HG03064 (cell line): Measurements from ENCODE around the gene FYN.

Source experiments
- ATAC-seq: cut with Tn5 transposase; IDR thresholded peaks from one replicate; pipeline ENCODE4 v1.9.1; 2021; ENCODE audit warnings: low read depth; ENCODE audit not compliant: unreplicated experiment

FYN gene

GRCh38 chr6:111884068-111884467 is 10.8 kb upstream of the FYN start:
- no peak for ATAC-seq

GRCh38 chr6:111880181-111880888 is 7.1 kb upstream of the FYN start:
- ATAC-seq, result no peak

GRCh38 chr6:111875741-111876140 is 2.5 kb upstream of the FYN start:
- no peak for ATAC-seq

GRCh38 chr6:111874025-111874415 is 768 bp upstream of the FYN start:
- ATAC-seq, result no peak

- ATAC-seq, result peak; percentile 22
Measured at GRCh38 chr6:111872401-111873177, 663 bp downstream of the FYN start.

- ATAC-seq, result no peak
Measured at GRCh38 chr6:111871725-111872400, 1.4 kb downstream of the FYN start.

- no peak for ATAC-seq
Measured at GRCh38 chr6:111871207-111871606, 2.0 kb downstream of the FYN start.

GRCh38 chr6:111870742-111871064 is 2.5 kb downstream of the FYN start:
- no peak for ATAC-seq

- ATAC-seq, result no peak
Measured at GRCh38 chr6:111870051-111870741, 3.1 kb downstream of the FYN start.

- ATAC-seq, result no peak
Measured at GRCh38 chr6:111866857-111867256, 6.4 kb downstream of the FYN start.

- ATAC-seq, result no peak
Measured at GRCh38 chr6:111865909-111866546, 7.2 kb downstream of the FYN start.

- no peak for ATAC-seq
Measured at GRCh38 chr6:111865049-111865585, 8.1 kb downstream of the FYN start.

- no peak for ATAC-seq
Measured at GRCh38 chr6:111864138-111865048, 8.9 kb downstream of the FYN start.

- ATAC-seq, result no peak
Measured at GRCh38 chr6:111862741-111863140, 10.5 kb downstream of the FYN start.

- no peak for ATAC-seq
Measured at GRCh38 chr6:111862314-111862713, 10.9 kb downstream of the FYN start.

GRCh38 chr6:111861431-111861885 is 11.8 kb downstream of the FYN start:
- no peak for ATAC-seq

GRCh38 chr6:111858347-111858746 is 14.9 kb downstream of the FYN start:
- ATAC-seq, result no peak

- ATAC-seq, result no peak
Measured at GRCh38 chr6:111857674-111858337, 15.4 kb downstream of the FYN start.

GRCh38 chr6:111855753-111856152 is 17.5 kb downstream of the FYN start:
- no peak for ATAC-seq
